ENCODE data around the gene MORN1.

The MORN1 gene

DNA sequence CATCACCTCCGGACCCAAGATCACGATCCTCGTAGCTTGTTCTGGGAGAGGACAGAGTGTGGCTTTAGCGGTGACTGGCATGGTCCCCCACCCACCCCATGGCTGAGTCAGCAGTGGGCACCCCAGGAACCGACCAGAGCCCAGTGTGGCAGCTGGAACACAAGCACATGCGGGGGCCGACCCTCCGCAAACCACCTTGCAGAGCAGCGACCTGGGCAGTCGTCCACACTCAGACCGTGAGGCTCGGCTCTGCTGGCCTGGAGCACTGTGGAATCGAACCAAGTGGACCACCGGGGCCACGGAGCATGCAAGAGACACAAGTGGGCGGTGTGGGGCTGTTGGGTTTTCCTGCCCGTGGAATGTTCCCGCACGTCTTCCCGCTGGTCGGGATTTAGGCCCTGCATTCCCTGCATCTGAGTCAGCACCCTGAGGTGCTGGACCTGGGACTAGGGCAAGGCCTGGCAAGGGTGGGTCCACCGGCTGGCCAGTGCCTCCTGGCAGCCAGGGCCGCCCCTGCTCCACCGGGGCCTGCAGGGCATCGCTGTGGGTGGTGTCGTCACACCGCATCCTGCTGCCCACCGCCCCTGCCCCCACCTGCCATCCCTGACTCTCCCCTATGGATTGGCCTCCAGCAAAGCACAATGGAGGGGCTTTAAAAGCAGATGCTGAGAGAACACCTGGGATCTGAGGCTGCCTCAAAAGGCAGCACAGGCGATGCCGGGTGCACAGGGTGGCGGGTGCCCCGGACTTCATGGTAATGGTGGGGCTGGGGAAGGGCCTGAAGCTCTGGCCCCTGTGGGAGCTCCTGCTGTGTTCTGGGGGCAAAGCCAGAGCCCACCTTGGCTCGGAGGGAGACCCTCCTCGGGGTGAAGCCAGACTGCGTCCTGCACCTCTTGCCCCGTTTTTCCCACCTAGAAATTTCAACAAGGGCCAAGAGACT, 18.5 kb downstream of the MORN1 start:
- TF ChIP-seq TAF1 (IDR thresholded peaks at IDR 0.05; ENCODE audit: low read depth, low read length) (no peak), SPI1 (IDR thresholded peaks at IDR 0.05; ENCODE audit: low read depth, low read length) (no peak), POLR2AphosphoS5 (IDR thresholded peaks at IDR 0.05; ENCODE audit: low read depth, low read length) (no peak), PAX5 (IDR thresholded peaks at IDR 0.05; ENCODE audit: insufficient read depth, low read length, severe bottlenecking) (no peak), POLR2A (IDR thresholded peaks at IDR 0.05; ENCODE audit: low read depth, low read length) (no peak), POU2F2 (IDR thresholded peaks at IDR 0.05; ENCODE audit: low read depth, low read length) (no peak)
- DNase-seq (ENCODE audit: insufficient read length, low spot score) (no peak), FAIRE-seq (no peak)

DNA sequence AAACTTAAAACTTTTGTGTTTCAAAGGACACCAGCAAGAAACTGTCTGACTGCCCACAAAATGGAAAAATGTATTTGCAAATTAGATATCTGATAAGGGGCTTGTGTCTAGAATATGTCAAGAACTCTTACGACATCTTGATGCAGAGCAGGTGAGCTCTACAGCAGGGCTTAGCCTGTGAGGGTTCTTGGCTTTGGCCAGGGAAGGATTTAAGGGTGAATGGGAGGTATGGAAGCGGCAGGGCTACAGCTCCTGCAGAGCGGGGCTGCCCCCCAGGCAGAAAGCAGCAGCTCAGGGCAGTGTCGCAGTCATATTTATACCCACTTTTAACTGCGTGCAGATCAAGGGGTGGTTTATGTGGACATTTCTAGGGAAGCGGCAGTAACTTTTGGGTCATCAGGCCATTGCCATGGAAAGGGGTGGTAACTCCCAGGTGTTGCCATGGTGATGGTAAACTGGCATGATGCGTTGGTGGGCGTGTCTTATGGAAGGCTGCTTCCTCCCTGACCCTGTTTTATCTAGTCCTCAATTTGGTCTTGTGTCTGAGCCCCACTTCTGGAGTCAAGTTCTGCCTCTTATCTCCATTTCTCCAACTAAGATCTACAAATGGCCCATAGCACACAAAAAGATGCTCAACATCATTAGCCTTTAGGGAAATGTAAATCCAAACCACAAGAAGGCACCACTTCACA, 23.2 kb downstream of the MORN1 start:
- DNase-seq (ENCODE audit: insufficient read length, low spot score) (no peak), FAIRE-seq (no peak)
- TF ChIP-seq POLR2AphosphoS5 (IDR thresholded peaks at IDR 0.05; ENCODE audit: low read depth, low read length) (no peak), SPI1 (IDR thresholded peaks at IDR 0.05; ENCODE audit: low read depth, low read length) (no peak), TAF1 (IDR thresholded peaks at IDR 0.05; ENCODE audit: low read depth, low read length) (no peak), PAX5 (IDR thresholded peaks at IDR 0.05; ENCODE audit: insufficient read depth, low read length, severe bottlenecking) (no peak), POU2F2 (IDR thresholded peaks at IDR 0.05; ENCODE audit: low read depth, low read length) (no peak), POLR2A (IDR thresholded peaks at IDR 0.05; ENCODE audit: low read depth, low read length) (no peak)

DNA sequence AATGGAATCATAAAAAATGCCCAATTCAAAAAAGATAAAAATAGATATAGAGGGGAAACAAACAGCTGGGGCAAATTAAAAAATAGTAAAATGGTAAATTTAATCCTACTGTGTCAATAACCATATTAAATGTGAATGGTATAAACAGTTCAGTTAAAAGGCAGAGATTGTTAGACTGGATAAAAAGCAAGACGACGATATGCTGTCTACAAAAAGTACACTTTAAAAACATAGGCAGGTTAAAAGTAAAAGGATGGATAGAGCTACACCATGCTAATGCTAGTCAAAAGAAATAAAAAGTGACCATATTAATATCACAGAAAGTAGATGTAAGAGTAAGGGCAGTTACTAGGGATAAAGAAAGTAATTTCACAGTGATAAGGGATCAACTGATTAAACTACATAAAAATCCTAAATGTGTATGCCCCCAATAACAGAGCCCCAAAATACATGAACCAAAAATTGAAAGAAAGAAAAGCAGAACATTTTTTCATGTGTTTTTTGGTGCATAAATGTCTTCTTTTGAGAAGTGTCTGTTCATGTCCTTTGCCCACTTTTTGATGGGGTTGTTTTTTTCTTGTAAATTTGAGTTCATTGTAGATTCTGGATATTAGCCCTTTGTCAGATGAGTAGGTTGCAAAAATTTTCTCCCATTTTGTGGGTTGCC, 27.4 kb downstream of the MORN1 start:
- no peak for FAIRE-seq
- no peak for DNase-seq (ENCODE audit: insufficient read length, low spot score)
- TF ChIP-seq POU2F2 (IDR thresholded peaks at IDR 0.05; ENCODE audit: low read depth, low read length), result no peak
- TF ChIP-seq TAF1 (IDR thresholded peaks at IDR 0.05; ENCODE audit: low read depth, low read length), result no peak

DNA sequence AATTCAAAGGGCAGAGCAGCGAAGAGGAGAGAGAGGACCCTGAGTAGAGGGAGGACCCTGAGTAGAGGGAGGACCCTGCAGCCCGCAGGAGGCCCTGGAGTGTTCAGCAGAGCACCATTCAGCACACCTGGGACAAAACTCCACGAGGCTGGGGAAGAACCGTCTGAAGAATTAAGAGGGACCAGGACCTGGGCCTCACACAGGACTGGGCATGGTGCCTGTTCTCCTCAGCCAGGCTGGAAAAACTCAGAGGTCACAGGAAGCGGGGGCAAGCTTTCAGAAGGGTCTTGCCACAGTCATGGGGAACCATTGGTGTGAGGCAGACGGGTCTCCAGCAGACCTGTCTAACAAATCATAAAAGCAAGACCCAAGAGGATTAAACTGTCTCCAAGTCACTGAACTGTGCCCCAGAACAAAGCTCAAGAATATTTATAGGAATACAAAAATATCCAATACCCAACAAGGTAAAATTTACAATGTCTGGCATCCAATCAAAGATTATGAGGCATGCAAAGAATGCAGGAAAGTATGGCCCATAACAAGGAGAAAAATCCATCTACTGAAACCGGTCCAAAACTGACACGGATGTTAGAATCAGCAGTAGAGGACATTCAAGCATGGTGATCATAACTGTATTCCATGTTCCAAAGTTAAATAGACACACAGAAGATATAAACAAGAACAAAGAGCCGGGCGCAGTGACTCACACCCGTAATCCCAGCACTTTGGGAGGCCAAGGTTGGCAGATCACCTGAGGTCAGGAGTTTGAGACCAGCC, 30.6 kb downstream of the MORN1 start:
- no peak for FAIRE-seq
- DNase-seq (ENCODE audit: insufficient read length, low spot score), result no peak
- TF ChIP-seq POU2F2 (IDR thresholded peaks at IDR 0.05; ENCODE audit: low read depth, low read length) (no peak), SPI1 (IDR thresholded peaks at IDR 0.05; ENCODE audit: low read depth, low read length) (no peak), POLR2AphosphoS5 (IDR thresholded peaks at IDR 0.05; ENCODE audit: low read depth, low read length) (no peak), PAX5 (IDR thresholded peaks at IDR 0.05; ENCODE audit: insufficient read depth, low read length, severe bottlenecking) (no peak), TAF1 (IDR thresholded peaks at IDR 0.05; ENCODE audit: low read depth, low read length) (no peak), POLR2A (IDR thresholded peaks at IDR 0.05; ENCODE audit: low read depth, low read length) (no peak)

DNA sequence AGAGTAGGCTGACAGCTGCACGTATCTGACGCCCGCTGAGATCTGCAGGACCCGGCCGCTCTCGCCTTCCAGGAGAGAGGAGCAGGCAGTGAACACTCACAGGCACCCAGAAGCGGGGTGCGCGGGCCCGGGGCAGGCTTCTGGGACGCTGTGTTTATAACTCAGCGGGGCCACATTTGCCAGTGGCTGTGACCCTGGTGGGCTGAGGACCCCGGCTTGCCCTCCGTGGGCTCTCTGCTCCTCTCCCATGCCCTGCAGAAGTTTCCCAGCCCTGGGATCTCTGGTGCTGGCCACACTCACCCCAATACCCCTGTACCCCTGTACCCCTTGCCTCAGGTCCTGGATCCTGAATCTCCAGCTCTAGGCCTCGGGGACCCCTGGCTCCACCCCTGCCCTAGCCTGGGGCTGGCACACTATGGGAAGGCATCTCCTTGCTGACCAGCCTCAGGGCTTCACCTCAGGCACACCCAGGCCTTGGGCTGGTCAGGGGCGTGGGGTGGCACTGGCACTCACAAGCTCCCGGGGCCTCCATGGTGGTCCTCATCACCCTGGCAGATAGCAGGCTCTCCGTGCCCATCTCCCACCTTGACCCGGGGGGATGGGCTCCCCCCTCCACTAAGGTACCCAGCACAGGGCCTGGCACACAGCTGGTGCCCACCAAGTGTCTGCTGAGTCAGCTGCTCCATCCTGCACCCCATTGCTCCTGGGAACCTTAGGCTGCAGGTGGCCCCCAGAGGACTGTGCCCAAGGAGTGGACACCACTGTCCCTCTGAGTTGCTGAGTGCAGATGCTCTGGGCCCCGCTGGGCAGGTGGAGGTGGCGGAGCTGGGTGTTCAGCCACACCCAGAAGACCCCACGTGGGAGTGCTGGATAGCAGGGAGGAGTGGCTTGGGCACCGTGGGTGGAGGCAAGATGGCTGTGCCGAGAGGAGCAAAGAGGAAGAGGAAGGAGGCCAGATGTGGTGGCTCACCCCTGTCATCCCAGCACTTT, 32.4 kb downstream of the MORN1 start:
- FAIRE-seq, result no peak
- DNase-seq (ENCODE audit: insufficient read length, low spot score), result no peak
- TF ChIP-seq PAX5 (IDR thresholded peaks at IDR 0.05; ENCODE audit: insufficient read depth, low read length, severe bottlenecking), result no peak
- no peak for TF ChIP-seq POLR2AphosphoS5 (IDR thresholded peaks at IDR 0.05; ENCODE audit: low read depth, low read length)
- TF ChIP-seq POLR2A (IDR thresholded peaks at IDR 0.05; ENCODE audit: low read depth, low read length), result no peak
- TF ChIP-seq POU2F2 (IDR thresholded peaks at IDR 0.05; ENCODE audit: low read depth, low read length), result no peak
- no peak for TF ChIP-seq SPI1 (IDR thresholded peaks at IDR 0.05; ENCODE audit: low read depth, low read length)
- no peak for TF ChIP-seq TAF1 (IDR thresholded peaks at IDR 0.05; ENCODE audit: low read depth, low read length)

DNA sequence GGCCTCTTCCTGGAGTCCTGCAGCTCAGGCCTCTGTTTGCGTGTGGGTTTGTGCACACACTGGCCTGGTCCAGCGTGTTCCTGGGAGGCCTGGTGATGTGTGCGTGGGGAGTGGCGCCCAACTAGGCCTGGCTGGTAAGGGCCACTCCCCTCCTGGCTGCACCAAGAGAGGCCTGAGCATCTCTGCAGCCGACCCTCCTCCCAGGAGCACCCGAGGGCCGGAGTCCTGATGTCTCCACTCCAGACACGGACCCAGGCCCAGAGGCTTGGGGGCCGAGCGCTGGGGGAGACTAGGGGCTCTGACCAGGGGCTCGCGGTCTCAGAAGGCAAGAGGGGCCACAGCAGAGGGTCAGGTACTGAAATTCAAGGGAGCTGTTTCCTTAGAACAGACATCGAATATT, 33.3 kb downstream of the MORN1 start:
- TF ChIP-seq TAF1 (IDR thresholded peaks at IDR 0.05; ENCODE audit: low read depth, low read length), result no peak
- no peak for TF ChIP-seq PAX5 (IDR thresholded peaks at IDR 0.05; ENCODE audit: insufficient read depth, low read length, severe bottlenecking)
- TF ChIP-seq POLR2A (IDR thresholded peaks at IDR 0.05; ENCODE audit: low read depth, low read length), result no peak
- TF ChIP-seq POU2F2 (IDR thresholded peaks at IDR 0.05; ENCODE audit: low read depth, low read length), result no peak
- no peak for TF ChIP-seq SPI1 (IDR thresholded peaks at IDR 0.05; ENCODE audit: low read depth, low read length)
- TF ChIP-seq POLR2AphosphoS5 (IDR thresholded peaks at IDR 0.05; ENCODE audit: low read depth, low read length), result no peak
- DNase-seq (ENCODE audit: insufficient read length, low spot score) (no peak), FAIRE-seq (no peak)

DNA sequence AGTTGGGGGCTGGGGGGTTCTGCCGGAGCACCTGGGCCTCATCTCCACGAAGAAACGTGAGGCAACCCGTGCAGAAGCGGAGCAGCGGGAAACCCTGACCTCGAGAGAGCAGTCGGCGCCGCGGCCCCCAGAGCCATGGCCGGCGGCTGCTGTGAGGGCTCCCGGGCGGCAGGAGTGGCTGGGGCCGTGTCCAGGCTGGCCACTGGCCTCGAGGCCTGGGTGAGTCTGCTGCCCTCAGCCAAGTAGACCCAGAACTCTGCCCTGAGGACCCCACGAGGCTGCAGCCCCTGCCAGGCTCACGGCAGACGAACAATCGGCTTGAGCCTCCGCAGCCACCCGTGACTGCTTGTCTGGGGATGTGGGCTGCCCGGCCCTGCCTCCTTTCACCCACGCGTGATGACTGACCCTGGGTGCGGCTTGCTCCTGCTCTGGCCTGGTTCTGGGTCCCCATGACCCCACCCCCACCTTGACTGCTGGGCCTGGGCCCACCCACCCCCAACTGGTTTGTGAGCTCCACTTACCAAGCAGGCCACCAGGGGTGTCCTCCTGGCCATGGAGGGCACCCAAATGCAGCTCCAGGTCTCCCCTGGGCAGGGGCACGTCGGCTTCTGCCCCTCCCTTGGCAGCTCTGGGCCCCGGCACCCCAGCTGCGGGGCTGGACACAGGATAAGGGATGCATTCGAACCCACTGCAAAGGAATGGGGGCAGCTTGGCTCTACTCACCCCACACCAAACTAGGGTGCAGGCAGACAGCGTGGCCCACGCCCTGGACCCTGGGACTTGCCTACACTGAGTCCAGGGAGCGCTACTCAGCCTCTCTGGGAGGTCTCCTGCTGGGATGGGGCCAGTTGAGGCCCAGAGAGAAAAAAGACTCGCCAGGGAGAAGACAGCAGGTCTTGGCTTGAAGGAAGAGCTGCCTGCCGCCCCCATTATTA, 34.2 kb downstream of the MORN1 start:
- DNase-seq (ENCODE audit: insufficient read length, low spot score), result no peak
- no peak for FAIRE-seq
- TF ChIP-seq POLR2A (IDR thresholded peaks at IDR 0.05; ENCODE audit: low read depth, low read length) (no peak), TAF1 (IDR thresholded peaks at IDR 0.05; ENCODE audit: low read depth, low read length) (no peak)

All from GM12891 (cell line).